ENCODE data around the gene ATF5. TPM values are rescaled to one million over a fixed set of nuclear protein-coding genes. Genes with fewer than 3 reads are reported as not detected.

Gene ATF5
- polyA plus RNA-seq, 1 experiment: 6.3 TPM

GRCh38 chr19:49977076-49977475, 48.1 kb downstream of the ATF5 start:
- no peak for TF ChIP-seq CTCF (IDR thresholded peaks at IDR 0.05; ENCODE audit: low read depth, low read length)
- CTCF ChIA-PET: no interaction called here
- Histone ChIP-seq H3K27me3 (ENCODE audit: control insufficient read depth, insufficient read depth, low read length) (no peaks in the 10 kb centered on the region), H3K4me3 (ENCODE audit: low read depth, low read length) (no peak overlapping the region), H3K9me3 (ENCODE audit: control insufficient read depth, insufficient read depth, low read length) (no peaks in the 10 kb centered on the region), H3K27ac (ENCODE audit: low read depth, low read length) (no peak overlapping the region)
- POLR2A ChIA-PET: interaction anchor here (0.6 kb wide), 1 partner anchor 62 kb away, joined by 8 read pairs; no protein-coding TSS in a partner anchor
- no peak for DNase-seq (ENCODE audit: low read depth, low spot score)

- Histone ChIP-seq H3K4me3 (ENCODE audit: low read depth, low read length) (no peak overlapping the region), H3K9me3 (ENCODE audit: control insufficient read depth, insufficient read depth, low read length) (no peaks in the 10 kb centered on the region), H3K27me3 (ENCODE audit: control insufficient read depth, insufficient read depth, low read length) (no peaks in the 10 kb centered on the region), H3K27ac (ENCODE audit: low read depth, low read length) (no peak overlapping the region)
- no peak for DNase-seq (ENCODE audit: low read depth, low spot score)
- ChIA-PET CTCF (interaction anchor here (0.9 kb wide), 1 partner anchor 40 kb away, joined by 3 read pairs; no protein-coding TSS in a partner anchor), POLR2A (no interaction called here)
- no peak for TF ChIP-seq CTCF (IDR thresholded peaks at IDR 0.05; ENCODE audit: low read depth, low read length)
These were observed 48.9 kb downstream of the ATF5 start for GRCh38 chr19:49977881-49978280.

- no peak overlapping the region for H3K27ac ChIP-seq (ENCODE audit: low read depth, low read length)
- H3K9me3 ChIP-seq (ENCODE audit: control insufficient read depth, insufficient read depth, low read length): no peaks in the 10 kb centered on the region
- DNase-seq (ENCODE audit: low read depth, low spot score): no peak
- CTCF ChIA-PET: interaction anchor here (0.9 kb wide), 1 partner anchor 40 kb away, joined by 3 read pairs; no protein-coding TSS in a partner anchor
- POLR2A ChIA-PET: no interaction called here
- no peaks in the 10 kb centered on the region for H3K27me3 ChIP-seq (ENCODE audit: control insufficient read depth, insufficient read depth, low read length)
- no peak for TF ChIP-seq CTCF (IDR thresholded peaks at IDR 0.05; ENCODE audit: low read depth, low read length)
- no peak overlapping the region for H3K4me3 ChIP-seq (ENCODE audit: low read depth, low read length)
These were observed 49.3 kb downstream of the ATF5 start for GRCh38 chr19:49978324-49978723.

- Histone ChIP-seq H3K4me3 (ENCODE audit: low read depth, low read length) (no peak overlapping the region), H3K27ac (ENCODE audit: low read depth, low read length) (no peak overlapping the region), H3K27me3 (ENCODE audit: control insufficient read depth, insufficient read depth, low read length) (no peaks in the 10 kb centered on the region), H3K9me3 (ENCODE audit: control insufficient read depth, insufficient read depth, low read length) (no peaks in the 10 kb centered on the region)
- no peak for TF ChIP-seq CTCF (IDR thresholded peaks at IDR 0.05; ENCODE audit: low read depth, low read length)
- POLR2A ChIA-PET: no interaction called here
- no peak for DNase-seq (ENCODE audit: low read depth, low spot score)
- CTCF ChIA-PET: interaction anchor here (0.6 to 0.7 kb wide), 2 partner anchors 44 to 45 kb away, joined by 3 read pairs; no protein-coding TSS in a partner anchor
These were observed 52.9 kb downstream of the ATF5 start for GRCh38 chr19:49981603-49982593.

Other genes with a start within 250 kb of the ATF5 start
- 0.19 and 0.33 TPM in 2 replicates for gene ADM5, start 239.6 kb upstream of the ATF5 start, polyA plus RNA-seq (2011; rRNA removed)
- gene CPT1C, start 238.1 kb upstream of the ATF5 start, polyA plus RNA-seq (2011; rRNA removed): 20.3 and 24.2 TPM in 2 replicates
- not detected in 2 replicates for gene TSKS, start 165.9 kb upstream of the ATF5 start, polyA plus RNA-seq (2011; rRNA removed)
- gene AP2A1, start 162.2 kb upstream of the ATF5 start, polyA plus RNA-seq (2011; rRNA removed): 59.1 and 82.2 TPM in 2 replicates
- gene FUZ, start 115.9 kb upstream of the ATF5 start, polyA plus RNA-seq (2011; rRNA removed): 6.9 and 9.0 TPM in 2 replicates
- 12.6 and 20.3 TPM in 2 replicates for gene MED25, start 110.9 kb upstream of the ATF5 start, polyA plus RNA-seq (2011; rRNA removed)
- gene PTOV1, start 78.0 kb upstream of the ATF5 start, polyA plus RNA-seq (2011; rRNA removed): 37.6 and 58.5 TPM in 2 replicates
- 13.0 and 13.1 TPM in 2 replicates for gene PNKP, start 61.6 kb upstream of the ATF5 start, polyA plus RNA-seq (2011; rRNA removed)
- gene AKT1S1, start 51.9 kb upstream of the ATF5 start, polyA plus RNA-seq (2011; rRNA removed): 27.5 and 33.1 TPM in 2 replicates
- 15.6 and 23.0 TPM in 2 replicates for gene TBC1D17, start 51.5 kb upstream of the ATF5 start, polyA plus RNA-seq (2011; rRNA removed)
- gene IL4I1, start 32.3 kb upstream of the ATF5 start, polyA plus RNA-seq (2011; rRNA removed): 0.30 and 0.92 TPM in 2 replicates
- 12.4 and 16.9 TPM in 2 replicates for gene NUP62, start 299 bp downstream of the ATF5 start, polyA plus RNA-seq (2011; rRNA removed)
- not detected in 2 replicates for gene SIGLEC11, start 32.0 kb downstream of the ATF5 start, polyA plus RNA-seq (2011; rRNA removed)
- gene VRK3, start 96.2 kb downstream of the ATF5 start, polyA plus RNA-seq (2011; rRNA removed): 22.5 and 24.7 TPM in 2 replicates
- gene ZNF473, start 96.8 kb downstream of the ATF5 start, polyA plus RNA-seq (2011; rRNA removed): 6.2 and 6.5 TPM in 2 replicates
- not detected in 2 replicates for gene IZUMO2, start 234.1 kb downstream of the ATF5 start, polyA plus RNA-seq (2011; rRNA removed)